ENCODE measurements around the gene PEAR1.
A peak's percentile ranks its signal among the peaks of the same experiment; 100 is the strongest.

PEAR1 gene, protein sequence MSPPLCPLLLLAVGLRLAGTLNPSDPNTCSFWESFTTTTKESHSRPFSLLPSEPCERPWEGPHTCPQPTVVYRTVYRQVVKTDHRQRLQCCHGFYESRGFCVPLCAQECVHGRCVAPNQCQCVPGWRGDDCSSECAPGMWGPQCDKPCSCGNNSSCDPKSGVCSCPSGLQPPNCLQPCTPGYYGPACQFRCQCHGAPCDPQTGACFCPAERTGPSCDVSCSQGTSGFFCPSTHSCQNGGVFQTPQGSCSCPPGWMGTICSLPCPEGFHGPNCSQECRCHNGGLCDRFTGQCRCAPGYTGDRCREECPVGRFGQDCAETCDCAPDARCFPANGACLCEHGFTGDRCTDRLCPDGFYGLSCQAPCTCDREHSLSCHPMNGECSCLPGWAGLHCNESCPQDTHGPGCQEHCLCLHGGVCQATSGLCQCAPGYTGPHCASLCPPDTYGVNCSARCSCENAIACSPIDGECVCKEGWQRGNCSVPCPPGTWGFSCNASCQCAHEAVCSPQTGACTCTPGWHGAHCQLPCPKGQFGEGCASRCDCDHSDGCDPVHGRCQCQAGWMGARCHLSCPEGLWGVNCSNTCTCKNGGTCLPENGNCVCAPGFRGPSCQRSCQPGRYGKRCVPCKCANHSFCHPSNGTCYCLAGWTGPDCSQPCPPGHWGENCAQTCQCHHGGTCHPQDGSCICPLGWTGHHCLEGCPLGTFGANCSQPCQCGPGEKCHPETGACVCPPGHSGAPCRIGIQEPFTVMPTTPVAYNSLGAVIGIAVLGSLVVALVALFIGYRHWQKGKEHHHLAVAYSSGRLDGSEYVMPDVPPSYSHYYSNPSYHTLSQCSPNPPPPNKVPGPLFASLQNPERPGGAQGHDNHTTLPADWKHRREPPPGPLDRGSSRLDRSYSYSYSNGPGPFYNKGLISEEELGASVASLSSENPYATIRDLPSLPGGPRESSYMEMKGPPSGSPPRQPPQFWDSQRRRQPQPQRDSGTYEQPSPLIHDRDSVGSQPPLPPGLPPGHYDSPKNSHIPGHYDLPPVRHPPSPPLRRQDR

DNA sequence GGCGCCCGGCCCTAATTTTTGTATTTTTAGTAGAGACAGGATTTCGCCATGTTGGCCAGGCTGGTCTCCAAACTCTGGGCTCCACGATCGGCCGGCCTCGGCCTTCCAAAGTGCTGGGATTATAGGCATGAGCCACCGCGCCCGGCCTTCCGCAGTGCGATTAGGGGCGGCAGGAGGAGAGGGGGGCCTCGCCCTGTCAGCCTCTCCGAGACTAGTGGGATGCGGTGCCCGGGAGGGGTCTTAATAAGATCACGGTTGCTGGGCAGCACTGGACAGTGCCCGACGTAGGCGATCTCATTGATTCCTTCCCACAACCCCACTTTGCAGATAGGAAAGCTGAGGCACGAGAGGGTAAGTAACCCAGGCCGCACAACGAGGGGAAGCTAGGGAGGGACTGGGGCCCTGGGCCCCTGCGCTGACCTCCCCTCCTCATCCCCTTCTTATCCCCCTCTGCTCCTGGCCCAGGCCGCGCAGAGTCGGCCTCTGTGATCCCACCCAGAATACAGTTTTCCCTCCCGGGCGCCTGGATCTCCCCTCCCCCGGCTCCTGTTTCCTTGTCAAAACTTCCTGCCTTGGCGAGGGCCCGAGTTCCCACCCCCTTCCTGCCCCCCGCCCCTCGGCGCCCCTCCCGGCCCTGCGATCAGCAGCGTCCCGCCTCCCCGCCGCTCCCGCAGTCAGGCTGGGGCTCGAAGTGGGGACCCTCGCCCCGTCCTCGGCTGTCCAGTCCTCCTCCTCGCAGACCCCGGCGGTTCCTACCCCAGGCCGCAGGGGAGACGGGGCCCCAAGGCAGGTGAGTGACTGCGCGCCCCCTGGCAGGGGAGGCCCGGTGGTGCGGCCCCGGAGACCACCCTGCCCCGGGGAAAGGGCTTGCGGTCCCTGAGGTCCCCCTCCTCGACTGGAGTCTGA, at the start of gene PEAR1:
PEAR1 (plus strand) TSS at position 671 of the 906 bp plus-strand sequence. CDS start 10,209 bp downstream, outside the sequence.
- DNase-seq, result no peak

DNA sequence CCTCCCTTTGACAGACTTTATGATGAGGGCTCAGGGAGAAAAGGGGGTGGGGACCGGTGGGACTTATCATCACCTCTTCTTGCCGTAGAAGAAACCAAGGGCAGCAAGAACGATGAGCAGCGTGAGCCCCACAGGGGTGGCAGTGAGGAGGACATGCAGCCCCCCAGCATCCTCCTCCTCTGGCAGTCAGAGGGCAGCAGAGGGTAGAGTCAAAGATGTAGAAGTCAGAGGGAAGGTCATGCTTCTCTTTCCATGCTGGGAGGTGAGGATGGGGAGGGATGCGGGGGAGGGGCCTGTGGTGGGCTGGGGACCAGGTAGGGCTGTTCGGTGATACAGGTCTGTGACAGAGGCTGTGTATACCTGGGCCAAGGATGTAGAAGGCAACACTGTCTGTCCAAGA, 49.4 kb upstream of the PEAR1 start:
- no peak for DNase-seq

DNA sequence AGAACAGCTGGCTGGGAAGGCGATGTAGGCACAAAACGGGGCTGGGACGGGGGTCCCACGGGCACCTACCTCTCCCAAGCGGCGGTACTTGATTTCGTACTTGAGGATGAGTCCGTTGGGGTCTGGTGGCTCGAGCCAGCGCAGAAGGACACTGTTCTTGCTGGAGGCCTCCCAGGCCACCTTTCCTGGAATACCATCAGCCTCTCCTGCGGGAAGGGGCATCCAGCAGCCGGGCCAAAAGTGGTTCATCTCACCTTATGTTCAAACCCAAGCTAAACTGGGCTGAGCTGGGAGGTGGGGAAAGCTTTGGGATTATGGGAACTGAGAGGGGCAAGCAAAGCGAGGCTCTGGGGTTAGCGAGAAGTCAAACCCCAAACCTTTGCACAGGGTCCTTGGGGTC, 48.9 kb upstream of the PEAR1 start:
- no peak for DNase-seq

DNA sequence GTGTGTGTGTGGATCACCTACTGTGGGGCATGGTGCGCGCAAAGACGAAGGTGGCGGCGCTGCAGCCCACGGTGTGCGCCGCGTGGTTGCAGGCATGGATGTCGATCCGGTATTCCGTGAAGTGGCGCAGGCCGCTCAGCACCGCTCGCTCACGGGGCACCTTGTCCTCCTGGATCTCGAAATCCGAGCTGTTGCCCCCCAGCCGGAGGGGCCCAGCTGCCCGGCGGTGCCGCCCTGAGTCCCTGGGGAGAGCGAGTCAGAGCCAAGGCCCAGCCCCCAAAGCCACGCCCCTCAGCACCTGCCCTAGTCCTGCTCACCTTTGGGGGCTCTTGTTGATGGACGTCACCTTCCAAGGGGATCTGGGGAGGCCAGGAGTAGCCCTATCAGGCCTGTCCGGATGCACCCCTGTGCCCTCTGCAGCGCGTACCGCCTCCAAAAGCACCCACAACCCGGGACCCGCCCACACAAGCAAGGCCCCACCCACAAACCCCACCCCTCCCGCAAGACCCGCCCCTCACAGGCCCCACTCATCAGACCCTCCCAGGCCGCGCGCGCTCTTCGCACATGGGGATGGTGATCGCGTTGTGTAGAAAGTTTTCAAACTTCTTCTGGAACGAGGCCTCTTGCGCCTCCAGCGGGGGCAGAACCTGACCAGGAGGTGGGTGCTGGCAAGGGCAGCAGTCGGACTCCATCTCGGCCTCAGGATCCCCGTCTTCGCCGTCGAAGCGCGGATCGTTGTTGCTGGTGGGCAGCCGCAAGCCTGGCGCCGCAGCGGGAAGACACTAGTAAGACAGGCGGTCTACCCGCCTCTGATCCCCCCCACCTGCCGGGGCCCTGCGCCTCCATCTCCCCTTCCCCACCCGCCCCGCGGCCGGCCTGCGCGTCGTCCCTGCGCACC, 48.2 kb upstream of the PEAR1 start:
- no peak for DNase-seq

DNA sequence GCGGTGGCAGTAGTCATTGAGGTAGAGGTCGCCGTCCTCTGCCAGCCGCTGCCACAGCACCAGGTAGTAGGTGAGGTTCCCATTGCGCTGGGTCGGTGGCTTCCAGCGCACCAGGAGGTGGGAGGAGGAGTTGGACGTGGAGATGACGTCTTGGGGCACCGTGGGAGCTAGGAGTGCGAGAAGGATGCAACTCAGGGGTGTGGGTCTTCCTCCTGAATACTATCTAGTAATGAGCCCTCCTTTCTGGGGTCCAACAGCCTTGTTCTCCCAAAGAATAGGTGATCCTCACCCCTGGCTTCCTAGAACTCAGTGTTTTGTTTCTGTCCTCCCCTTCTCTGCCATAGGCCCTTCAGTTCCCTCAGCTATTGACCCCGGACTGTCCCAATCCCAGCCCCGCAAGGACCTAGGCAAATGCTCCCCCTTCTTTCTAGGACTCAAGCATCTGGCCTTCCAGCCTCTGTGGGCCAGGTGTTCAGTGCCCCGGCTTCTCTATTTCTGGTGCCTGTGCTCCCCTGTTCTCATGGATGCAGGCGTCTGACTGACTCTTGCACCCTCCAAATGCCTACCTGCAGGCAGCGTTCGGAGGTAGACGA, 47.5 kb upstream of the PEAR1 start:
- no peak for DNase-seq

DNA sequence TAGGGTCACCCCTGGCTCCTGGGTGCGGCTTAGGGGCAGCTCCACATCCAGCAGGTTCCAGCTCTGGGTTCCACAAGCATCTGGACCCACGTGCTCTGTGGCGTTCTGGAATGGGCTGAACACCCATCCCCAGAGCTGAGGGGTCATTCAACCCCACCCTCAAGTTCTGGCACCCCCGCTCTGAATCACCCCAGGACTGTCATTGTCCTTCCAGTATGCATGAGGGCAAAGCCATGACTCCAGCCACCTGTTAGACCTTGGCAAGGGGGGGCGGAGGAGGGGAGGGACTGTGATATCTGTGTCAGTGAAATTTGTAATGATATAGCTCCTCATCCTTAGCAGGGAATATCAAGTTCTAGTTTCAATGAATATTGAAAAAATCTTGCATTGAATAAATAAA, 46.9 kb upstream of the PEAR1 start:
- no peak for DNase-seq

DNA sequence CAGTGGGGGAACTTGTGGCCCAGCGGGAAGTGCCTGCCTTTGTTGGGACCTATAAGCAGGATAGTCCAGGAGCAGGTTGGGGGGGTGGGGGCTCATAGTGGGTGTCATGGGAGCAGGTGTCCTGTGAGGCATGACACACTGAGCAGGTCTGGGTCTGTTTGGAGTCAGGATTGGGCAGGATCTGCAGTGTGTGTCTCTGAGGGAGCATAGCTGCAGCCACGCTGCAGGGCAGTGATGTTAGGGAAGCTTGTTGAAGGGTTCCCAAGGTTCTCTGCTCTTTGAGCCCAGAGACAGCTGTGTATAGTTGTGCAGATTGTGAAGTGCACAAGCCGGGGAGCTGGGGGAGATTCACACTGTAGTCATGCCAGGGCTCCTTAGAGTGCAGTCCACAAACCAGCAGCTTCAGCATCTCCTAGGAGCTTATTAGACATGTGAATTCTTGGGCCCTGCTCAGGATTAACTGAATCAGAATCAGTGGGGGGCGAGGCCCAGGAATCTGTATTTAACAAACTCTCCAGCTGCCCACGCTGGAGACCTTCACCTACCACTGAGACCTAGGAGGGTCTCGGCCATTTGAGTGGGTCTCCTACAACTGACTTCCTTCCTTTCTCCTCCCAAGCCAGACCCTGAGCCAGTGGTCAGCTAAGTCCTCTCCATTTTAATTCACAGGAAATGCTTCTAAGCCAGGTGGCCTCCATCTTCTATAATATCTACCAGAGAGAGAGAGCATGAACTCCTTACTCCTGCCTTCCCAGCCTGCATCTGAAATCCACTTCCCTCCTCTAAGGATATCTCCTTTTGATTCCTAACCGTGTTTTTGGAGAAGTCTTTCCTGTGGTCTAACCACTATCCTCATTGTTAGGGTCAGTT, 45.7 kb upstream of the PEAR1 start:
- DNase-seq, result no peak

DNA sequence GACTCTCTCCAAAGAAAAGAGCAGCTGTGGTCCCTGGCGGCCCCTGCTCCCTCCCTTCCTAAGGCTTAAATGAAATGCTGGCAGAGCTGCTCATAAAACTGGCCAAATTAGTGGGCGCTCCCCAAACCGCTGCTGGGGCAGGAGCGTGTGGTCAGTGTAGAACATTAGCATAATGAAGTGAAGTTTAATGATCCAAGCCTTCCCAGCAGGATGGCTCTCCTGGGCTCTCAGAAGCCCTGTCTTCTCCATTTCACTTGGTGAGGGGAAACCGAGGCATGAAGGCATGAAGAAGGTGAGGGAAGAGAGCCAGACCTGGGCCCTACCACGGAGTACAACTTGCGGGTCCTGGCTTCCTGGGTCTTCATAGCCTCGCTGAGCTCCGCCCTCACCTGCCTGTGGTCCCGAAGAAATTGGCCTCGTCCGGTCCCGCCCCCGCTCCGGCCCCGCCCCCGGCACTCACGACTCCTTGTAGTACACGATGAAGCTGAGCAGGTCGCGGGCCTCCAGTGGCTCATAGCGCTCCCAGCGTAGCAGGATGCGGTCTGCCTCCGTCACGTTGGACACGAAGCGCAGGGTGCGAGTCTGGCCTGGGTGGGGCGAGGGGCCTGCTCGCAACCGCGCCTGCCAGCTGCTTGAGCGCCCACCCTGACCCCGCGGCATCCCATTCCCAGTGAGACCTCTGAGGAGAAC, 44.9 kb upstream of the PEAR1 start:
- peak in 1 of 56 donors; percentile 6 for DNase-seq

DNA sequence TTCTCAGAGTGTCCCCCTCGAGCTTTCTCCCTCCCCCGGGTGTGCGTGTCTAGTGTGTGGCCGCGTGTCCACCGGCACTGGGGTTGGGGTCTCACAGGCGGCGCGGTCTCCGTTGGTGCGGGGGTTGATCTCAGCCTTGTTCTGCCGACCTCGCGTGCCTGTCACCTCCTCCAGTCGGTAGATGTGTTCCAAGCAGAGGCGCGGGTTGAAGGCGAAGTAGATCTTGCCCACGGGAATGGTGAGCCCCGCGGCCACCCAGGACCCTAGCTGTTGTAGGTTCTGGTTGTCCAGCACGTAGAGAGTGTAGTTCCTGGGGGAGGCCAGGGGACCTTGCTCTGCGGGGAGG, 44.4 kb upstream of the PEAR1 start:
- DNase-seq, result no peak

DNA sequence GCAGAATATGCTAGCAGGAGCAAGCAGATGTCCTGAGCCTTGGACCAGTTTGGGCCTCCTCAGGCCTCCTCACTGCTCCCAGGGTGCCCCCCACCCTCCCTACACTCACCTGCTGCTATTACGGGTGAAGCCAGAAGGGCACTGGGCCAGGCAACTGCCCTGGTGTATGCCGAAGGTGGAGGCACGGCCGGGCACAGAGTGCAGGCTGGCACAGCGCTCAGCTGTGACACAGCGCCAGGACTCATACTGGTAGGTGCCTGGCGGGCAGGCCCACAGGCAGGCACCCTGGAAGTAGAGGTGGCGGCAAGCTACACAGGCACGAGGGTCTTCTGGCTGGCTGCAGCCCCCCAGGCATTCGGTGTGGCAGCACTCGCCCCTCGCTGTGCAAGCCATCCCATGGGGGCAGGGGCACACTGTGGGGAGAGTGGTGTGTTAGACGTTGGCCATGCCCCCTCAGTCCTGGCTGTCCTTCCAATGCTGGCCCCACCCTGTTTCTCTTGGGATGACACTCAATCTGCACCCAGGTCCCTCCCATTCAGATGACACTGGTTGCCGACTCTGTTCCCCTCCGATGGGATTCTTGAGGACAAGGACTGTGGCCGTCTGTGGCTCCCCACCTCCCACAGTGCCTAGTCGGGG, 41.6 kb upstream of the PEAR1 start:
- DNase-seq, result no peak

DNA sequence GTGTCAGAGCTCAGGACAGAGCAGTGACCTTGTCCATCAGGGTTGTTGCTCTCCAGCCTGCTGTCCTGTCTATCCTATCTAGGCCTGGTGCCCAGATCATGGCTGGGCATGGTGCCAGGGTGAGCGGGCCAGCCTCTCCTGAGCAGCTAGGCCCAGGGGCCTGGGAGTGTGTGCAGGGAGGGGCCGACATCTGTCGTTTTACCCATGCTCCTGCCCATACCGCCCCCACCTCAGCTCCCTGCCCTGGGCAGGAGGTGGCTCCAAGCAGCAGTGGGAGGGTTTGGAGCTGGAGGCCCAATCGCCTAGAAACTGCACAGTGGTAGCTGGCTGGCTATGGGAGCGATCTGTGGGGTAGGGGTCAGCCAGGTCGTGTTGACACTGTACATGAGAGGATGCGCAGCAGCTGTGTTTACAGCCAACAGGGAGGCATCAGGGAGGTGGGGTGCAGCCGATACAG, 41.1 kb upstream of the PEAR1 start:
- DNase-seq, result peak in 34 of 56 donors; percentile 1 to 76 (median 21)

DNA sequence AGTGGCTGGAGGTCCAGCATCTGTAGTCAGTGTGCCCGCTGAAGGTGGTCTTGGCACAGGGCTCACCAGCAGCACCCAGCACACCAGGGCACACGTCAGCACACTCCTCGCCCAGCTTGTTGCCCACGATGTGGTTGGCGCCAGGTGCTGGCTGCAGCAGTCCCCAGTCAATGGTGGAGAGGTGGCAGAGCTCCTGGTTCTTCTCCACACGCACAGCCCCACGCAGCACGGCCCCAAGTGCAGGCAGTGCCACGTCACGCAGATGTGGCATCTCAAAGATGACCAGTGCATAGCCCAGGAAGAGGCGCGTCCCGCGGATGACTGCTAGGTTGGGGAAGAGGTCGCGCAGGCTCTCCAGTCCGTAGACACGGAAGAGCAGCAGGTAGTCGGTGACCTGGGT, 39.8 kb upstream of the PEAR1 start:
- DNase-seq, result no peak

DNA sequence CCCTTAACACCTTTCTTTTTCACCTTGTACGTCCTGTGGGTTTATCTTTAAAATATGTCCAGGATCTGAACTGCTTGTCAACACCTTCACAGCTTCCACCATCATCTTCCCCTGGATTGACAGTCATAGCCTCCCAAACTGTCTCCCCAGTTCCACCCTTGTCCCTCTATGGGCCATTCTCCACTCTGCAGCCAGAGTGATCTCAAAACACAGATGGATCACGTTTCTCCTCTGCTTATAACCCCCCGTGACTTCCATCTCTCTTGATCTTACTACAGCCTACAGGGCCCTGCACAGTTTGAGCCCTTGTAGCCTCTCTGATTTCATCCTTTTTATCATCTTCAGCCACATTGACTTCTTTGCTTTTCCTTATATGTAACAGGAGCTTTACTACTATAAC, 38.9 kb upstream of the PEAR1 start:
- DNase-seq, result no peak

DNA sequence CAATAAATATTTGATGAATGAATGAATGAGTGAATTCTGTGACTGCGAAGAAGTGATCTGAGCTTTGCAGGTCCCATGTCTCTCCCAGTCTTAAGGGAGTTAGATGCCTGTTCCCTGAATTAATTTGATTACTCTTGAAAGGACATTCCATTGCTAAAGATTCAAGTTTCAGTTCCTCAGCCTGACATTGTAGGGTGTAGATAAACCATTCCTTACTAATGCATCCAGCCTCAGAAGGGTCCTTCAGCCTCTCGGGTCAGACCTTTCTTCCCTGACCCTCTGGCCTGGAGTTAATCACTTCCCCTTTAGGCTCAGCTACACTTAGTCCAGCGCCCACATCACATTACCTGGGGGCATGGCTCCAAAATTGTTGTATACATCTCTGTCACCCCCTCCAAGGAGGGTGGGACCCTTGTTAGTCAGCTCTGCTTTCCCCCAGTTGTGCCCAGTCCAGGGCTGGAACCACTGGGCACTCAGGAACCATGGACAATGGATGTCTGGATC, 37.2 kb upstream of the PEAR1 start:
- DNase-seq, result no peak

DNA sequence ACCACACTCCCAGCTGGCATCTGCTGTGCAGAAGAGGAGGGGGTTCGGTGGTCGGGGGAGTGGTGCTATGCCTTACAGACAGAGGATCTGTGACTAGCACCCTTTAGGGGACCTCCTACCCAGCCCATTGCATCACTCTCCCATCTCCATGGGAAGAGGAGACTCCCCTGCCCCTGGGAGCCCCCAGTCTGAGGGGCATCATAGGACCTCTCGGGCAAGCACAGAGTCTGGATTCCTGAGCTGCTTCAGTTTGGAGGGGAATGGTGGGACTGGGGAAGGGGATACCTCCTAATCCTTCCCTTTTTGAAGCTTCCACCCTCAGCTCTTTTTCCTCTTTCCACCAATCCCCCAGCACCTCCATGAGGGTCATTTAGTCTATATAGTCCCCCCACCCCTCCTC, 36.0 kb upstream of the PEAR1 start:
- DNase-seq, result no peak

DNA sequence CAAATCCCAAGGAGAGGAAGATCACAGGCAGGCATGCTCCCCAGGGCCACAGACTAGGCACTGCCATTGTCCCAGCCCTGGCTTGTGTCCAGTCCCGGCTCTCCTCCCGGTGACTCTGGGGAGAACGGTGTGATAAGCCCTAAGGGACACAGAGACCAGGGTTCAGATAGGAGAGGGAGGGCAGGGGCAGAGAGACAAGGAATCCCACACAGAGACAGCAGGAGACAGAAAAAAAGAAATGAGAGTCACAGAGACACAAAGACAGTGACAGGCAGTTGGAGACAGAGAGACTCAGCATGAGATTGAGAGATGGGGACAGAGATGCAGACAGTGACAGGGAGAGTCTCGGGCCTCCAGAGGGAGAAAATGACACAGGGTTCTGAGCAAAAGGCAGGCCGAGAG, 35.0 kb upstream of the PEAR1 start:
- peak in 1 of 56 donors; percentile 11 for DNase-seq

DNA sequence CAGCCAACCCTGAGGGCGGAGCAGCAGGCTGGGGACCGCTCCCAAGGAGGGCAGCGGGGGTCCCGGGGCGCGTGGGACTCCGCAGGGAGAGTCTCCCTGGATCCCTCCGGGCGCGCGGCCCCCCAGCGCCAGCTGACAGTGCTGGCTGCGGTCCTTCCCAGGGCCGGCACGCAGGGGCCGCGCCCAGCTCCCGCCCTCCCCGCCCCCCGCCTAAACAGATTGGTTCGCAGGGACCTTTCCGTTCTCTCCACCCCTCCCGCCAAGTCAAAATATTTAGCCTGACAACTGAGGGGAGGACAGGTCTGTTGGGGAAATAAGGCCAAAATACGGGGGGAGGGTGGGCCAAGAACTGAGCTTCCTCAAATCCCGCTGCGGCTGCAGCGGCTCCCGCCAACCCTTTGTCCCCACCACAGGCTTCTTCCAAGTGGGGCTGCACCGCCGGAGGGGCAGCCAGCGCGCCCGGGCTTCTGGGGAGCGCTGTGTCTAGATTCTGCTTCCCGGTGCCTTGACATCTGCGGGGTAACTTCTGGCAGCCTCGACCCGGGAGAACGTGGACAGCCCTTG, 34.5 kb upstream of the PEAR1 start, which contains the start of gene INSRR:
INSRR (minus strand) TSS at position 159 of the 564 bp plus-strand sequence. CDS start 496 bp downstream, outside the sequence.
- DNase-seq, result no peak

Data from amygdala (tissue), 56 donors.